AG09319 (cell line): ENCODE results near the gene PLA2G2C.

Experiments used
- DNase-seq: peaks from one replicate; pipeline ENCODE4 v3.0.0-alpha.2; 2010; ENCODE audit warnings: low read depth; ENCODE audit errors: extremely low read depth
- CTCF ChIP-seq: IDR thresholded peaks from 2 replicates; pipeline ENCODE4 v1.5.1; 2011; ENCODE audit warnings: low read depth, mild to moderate bottlenecking, inconsistent platforms, low read length, moderate library complexity

The PLA2G2C gene

GRCh38 chr1:20188455-20188817, 2.1 kb upstream of the PLA2G2C start:
- TF ChIP-seq CTCF = no peak
- DNase-seq = no peak

- no peak for DNase-seq
- TF ChIP-seq CTCF = no peak
Measured at GRCh38 chr1:20187813-20188454, 1.6 kb upstream of the PLA2G2C start.

GRCh38 chr1:20187103-20187812, 940 bp upstream of the PLA2G2C start:
- no peak for TF ChIP-seq CTCF
- DNase-seq = no peak

- TF ChIP-seq CTCF = no peak
- no peak for DNase-seq
Measured at GRCh38 chr1:20184997-20185833, 1.1 kb downstream of the PLA2G2C start.

DNA sequence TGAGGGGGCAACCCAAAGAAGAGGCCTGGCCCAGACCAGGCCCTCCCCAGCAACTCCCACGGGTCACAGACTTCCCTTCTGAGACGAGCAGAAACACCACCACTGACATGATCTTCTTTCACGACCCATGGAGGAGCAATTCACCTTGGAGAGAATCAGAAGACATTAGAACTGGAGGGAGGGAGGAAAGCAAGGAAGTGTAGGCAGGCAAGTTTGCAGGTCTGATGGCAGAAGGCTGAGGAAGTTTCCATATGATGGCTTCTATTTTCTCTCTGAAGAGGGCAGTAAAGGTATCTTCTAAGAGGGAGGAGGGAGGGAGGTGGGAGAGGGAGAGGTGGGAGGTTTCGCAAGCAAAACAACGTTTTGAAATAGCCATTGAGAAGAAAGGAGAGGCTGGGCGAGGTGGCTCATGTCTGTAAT, 1.8 kb downstream of the PLA2G2C start:
- TF ChIP-seq CTCF = no peak
- DNase-seq = no peak

DNA sequence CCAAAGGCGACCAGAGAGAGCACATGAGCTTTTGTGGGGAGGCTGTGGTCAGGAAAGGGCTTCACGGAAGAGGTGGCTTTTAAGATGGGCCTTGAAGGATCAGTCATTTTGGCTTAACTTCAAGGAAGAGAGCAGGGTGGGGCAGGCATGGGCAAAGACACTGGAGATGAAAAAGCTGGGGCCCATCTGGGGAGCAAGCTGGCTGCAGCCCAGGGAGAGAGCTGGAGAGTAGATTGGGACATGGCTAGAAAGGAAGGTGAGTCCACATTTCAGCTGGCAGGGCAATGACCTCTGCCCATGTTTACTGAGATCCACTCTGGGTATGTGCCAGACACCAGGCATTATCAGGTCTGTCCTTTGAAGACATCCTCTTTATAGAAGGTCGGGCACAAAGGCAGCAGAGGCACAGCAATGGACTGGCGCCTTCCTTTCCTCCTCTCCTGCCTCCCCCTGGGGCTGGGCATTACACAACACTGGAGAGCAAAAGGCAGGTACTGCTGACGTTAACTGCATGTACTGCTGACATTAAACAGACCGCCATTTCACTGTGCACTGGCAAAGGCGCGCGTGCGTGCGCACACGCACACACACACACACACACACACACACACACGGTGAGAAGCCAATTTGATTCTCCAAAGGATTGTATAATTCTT, 2.6 kb downstream of the PLA2G2C start:
- DNase-seq = no peak

More for the DNA sequence above, 2.6 kb downstream of the PLA2G2C start:
- TF ChIP-seq CTCF = no peak
